ENCODE measurements around the gene RNF207.

RNF207 gene

DNA sequence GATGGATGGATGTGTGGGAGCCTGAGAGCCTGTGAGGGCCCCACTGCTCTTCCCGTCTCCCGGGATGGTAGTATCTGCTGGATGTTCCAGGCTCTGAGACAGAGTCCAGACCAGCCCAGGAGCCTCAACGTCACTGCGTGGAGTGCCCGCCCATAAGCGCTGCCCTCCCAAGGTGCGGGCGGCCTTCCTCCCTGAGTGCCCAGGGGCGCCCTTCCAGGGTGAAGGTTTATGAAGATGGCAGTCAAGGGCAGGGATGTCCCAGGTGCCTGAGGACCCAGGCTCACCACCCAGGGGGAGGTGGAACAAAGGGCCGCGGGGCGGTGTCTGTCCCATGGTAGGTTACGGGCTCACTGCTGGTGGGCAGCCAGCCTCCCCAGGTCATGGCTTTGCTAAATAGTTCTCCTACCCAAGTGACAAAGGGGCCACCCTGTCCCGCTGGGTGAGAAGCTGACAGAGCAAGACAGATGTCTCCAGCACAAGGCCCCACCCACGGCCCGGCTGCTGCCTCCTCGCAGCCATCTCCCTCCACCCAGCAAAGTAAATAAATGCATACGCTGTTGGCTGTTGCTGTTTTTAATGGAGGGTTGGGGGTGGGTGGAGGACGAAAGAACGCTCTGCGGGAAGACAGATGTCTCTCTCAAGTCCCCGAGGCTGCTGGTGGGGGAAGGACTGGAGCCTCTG lies 63.9 kb downstream of the RNF207 start:
- DNase-seq (ENCODE audit: low read depth in 2 of 2), result no peak

DNA sequence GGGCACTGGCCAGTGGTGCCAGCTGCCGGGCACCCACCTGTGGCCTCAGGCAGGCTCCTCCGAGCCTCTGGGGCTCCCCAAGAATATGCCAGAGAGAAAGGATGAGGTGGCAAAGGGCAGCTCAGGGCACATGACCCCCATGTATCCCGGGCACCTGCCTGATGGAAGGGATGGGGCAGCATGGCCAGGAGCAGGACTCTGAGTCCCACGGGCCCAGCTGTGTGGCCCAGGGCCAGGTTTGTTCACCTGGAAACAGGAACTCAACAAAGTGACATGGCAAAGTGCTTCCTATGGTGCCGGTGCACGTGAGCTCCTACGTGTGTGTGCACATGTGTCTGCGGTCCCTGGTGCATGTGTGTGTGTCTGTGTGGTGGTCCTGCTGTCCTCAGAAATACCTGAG lies 64.5 kb downstream of the RNF207 start:
- DNase-seq (ENCODE audit: low read depth in 2 of 2), result no peak
